IMR-90 (cell line): Measurements from ENCODE around the gene KCNMB1. TPM values are rescaled to one million over a fixed set of nuclear protein-coding genes. Genes with fewer than 3 reads are reported as not detected.

Experiments
- ATAC-seq: fragments of 200-7000 bp; cut with Tn5 transposase; 2 replicates; pipeline ENCODE4 v1.9.1; 2020; ENCODE audit warnings: low read depth, mild to moderate bottlenecking, moderate library complexity
- BruUV-seq: library from RNA; stranded (reverse); fragments of 400-500 nt; replicated peaks from 2 replicates; lab custom pipeline; 2021; lab: Mats Ljungman, UMichigan
- CTCF ChIA-PET: fragments of 300-600 bp; formaldehyde crosslinking; extraction: SDS; loops from one replicate; lab custom pipeline; 2021; ENCODE audit warnings: antibody characterized with exemption; lab: Yijun Ruan, JAX
- POLR2A ChIA-PET: fragments of 300-600 bp; sonication (Branson Sonifier 250); formaldehyde crosslinking; loops from one replicate; lab custom pipeline; 2022; ENCODE audit warnings: antibody characterized with exemption; ENCODE audit not compliant: unreplicated experiment; lab: Charles Lee
- DNase-seq: peaks from one replicate; pipeline ENCODE4 v3.0.0; 2013
- H2AFZ ChIP-seq: replicated peaks from 2 replicates; pipeline ENCODE3; 2013; ENCODE audit warnings: low read length, mild to moderate bottlenecking; ENCODE audit not compliant: poor library complexity
- H2AK5ac ChIP-seq: 2 replicates; pipeline ENCODE4 v1.6.1; 2013; ENCODE audit warnings: low read depth, low read length, inconsistent platforms
- H2AK9ac ChIP-seq: replicated peaks from 2 replicates; pipeline ENCODE3; 2013; ENCODE audit warnings: mild to moderate bottlenecking, low read depth, low read length, moderate library complexity; ENCODE audit not compliant: poor library complexity
- H2BK120ac ChIP-seq: 2 replicates; pipeline ENCODE4 v1.6.1; 2013; ENCODE audit warnings: low read depth, low read length, inconsistent platforms
- H2BK15ac ChIP-seq: 3 replicates; pipeline ENCODE4 v1.6.1; 2013; ENCODE audit warnings: low read depth, low read length, inconsistent platforms
- H2BK20ac ChIP-seq: 2 replicates; pipeline ENCODE4 v1.6.1; 2013; ENCODE audit warnings: low read depth, mild to moderate bottlenecking, inconsistent platforms, low read length, moderate library complexity
- H2BK5ac ChIP-seq: 2 replicates; pipeline ENCODE4 v1.6.1; 2013; ENCODE audit warnings: mild to moderate bottlenecking, low read depth, low read length, inconsistent platforms; ENCODE audit not compliant: poor library complexity, severe bottlenecking
- H3K14ac ChIP-seq: replicated peaks from 2 replicates; pipeline ENCODE4 v1.6.1; 2013; ENCODE audit warnings: low read depth, low read length, inconsistent platforms
- H3K18ac ChIP-seq: 2 replicates; pipeline ENCODE4 v1.6.1; 2013; ENCODE audit warnings: low read depth, low read length, control low read depth
- H3K23ac ChIP-seq: 2 replicates; pipeline ENCODE4 v1.6.1; 2013; ENCODE audit warnings: low read depth, low read length, inconsistent platforms
- H3K27ac ChIP-seq: 2 replicates; pipeline ENCODE4 v1.5.1; 2013; ENCODE audit warnings: mild to moderate bottlenecking, control low read depth, low read length; ENCODE audit not compliant: insufficient read depth
- H3K27me3 ChIP-seq: 2 replicates; pipeline ENCODE4 v1.6.1; 2013; ENCODE audit warnings: low read length; ENCODE audit not compliant: control insufficient read depth, insufficient read depth
- H3K36me3 ChIP-seq: 2 replicates; pipeline ENCODE4 v1.6.1; 2013; ENCODE audit warnings: low read length, mixed read lengths; ENCODE audit not compliant: control insufficient read depth, insufficient read depth
- H3K4ac ChIP-seq: 2 replicates; pipeline ENCODE4 v1.6.1; 2013; ENCODE audit warnings: low read depth, low read length, inconsistent platforms
- H3K4me1 ChIP-seq: 2 replicates; pipeline ENCODE4 v1.6.1; 2013; ENCODE audit warnings: low read length, mixed read lengths; ENCODE audit not compliant: control insufficient read depth, insufficient read depth
- H3K4me2 ChIP-seq: 2 replicates; pipeline ENCODE4 v1.6.1; 2013; ENCODE audit warnings: low read depth, mild to moderate bottlenecking, control low read depth, low read length, moderate library complexity
- H3K4me3 ChIP-seq: 2 replicates; pipeline ENCODE4 v1.5.1; 2013; ENCODE audit warnings: low read depth, mild to moderate bottlenecking, control low read depth, low read length, moderate library complexity; ENCODE audit not compliant: insufficient read depth
- H3K56ac ChIP-seq: 2 replicates; pipeline ENCODE4 v1.6.1; 2013; ENCODE audit warnings: low read length, inconsistent platforms; ENCODE audit not compliant: insufficient read depth; ENCODE audit errors: extremely low read depth
- H3K79me1 ChIP-seq, 2 experiments: 2 replicates each; pipeline ENCODE4 v1.6.1; 2013; ENCODE audit warnings: low read length in 2 of 2, inconsistent platforms in 1 of 2, low read depth in 1 of 2
- H3K9ac ChIP-seq: 2 replicates; pipeline ENCODE4 v1.6.1; 2013; ENCODE audit warnings: low read depth, low read length, control low read depth
- H3K9me1 ChIP-seq: 2 replicates; pipeline ENCODE4 v1.6.1; 2013; ENCODE audit warnings: low read length, inconsistent platforms; ENCODE audit not compliant: insufficient read depth
- H3K9me3 ChIP-seq: 2 replicates; pipeline ENCODE4 v1.6.1; 2013; ENCODE audit warnings: low read length; ENCODE audit not compliant: control insufficient read depth, insufficient read depth
- H4K20me1 ChIP-seq: 2 replicates; pipeline ENCODE4 v1.6.1; 2013; ENCODE audit warnings: low read length, inconsistent platforms; ENCODE audit not compliant: insufficient read depth
- H4K5ac ChIP-seq: 2 replicates; pipeline ENCODE4 v1.6.1; 2013; ENCODE audit warnings: mild to moderate bottlenecking, low read depth, low read length, control low read depth
- H4K8ac ChIP-seq, 2 experiments: 2 replicates each; pipeline ENCODE4 v1.6.1; 2013; ENCODE audit warnings: low read depth in 2 of 2, low read length in 2 of 2, control low read depth in 1 of 2, inconsistent platforms in 1 of 2
- H4K91ac ChIP-seq: 2 replicates; pipeline ENCODE4 v1.6.1; 2013; ENCODE audit warnings: low read depth, low read length, inconsistent platforms; ENCODE audit not compliant: insufficient read depth
- BHLHE40 ChIP-seq: fragments of 150-350 bp; IDR thresholded peaks from 2 replicates; pipeline ENCODE4 v1.6.1; 2016; ENCODE audit warnings: mild to moderate bottlenecking, low read depth, low read length
- CEBPB ChIP-seq: IDR thresholded peaks from 2 replicates; pipeline ENCODE4 v1.6.1; 2012; ENCODE audit warnings: low read depth, low read length, improper control_type of control experiment
- CHD1 ChIP-seq: IDR thresholded peaks from 2 replicates; pipeline ENCODE4 v1.6.1; 2012; ENCODE audit warnings: low read depth, low read length, improper control_type of control experiment
- FOS ChIP-seq: fragments of 150-350 bp; IDR thresholded peaks from 2 replicates; pipeline ENCODE4 v1.6.1; 2016; ENCODE audit warnings: low read depth, low read length
- MAFK ChIP-seq: IDR thresholded peaks from 2 replicates; pipeline ENCODE4 v1.6.1; 2012; ENCODE audit warnings: low read depth, low read length, improper control_type of control experiment
- MAZ ChIP-seq: IDR thresholded peaks from 2 replicates; pipeline ENCODE4 v1.6.1; 2012; ENCODE audit warnings: low read depth, mild to moderate bottlenecking, low read length, improper control_type of control experiment, moderate library complexity, borderline replicate concordance
- MXI1 ChIP-seq: IDR thresholded peaks from 2 replicates; pipeline ENCODE4 v1.6.1; 2012; ENCODE audit warnings: low read depth, mild to moderate bottlenecking, low read length, moderate library complexity, borderline replicate concordance
- NFE2L2 ChIP-seq: fragments of 150-350 bp; IDR thresholded peaks from 2 replicates; pipeline ENCODE4 v1.6.1; 2016; ENCODE audit warnings: low read depth, mild to moderate bottlenecking, low read length
- POLR2A ChIP-seq: IDR thresholded peaks from 2 replicates; pipeline ENCODE4 v1.6.1; 2012; ENCODE audit warnings: mild to moderate bottlenecking, low read depth, low read length
- RCOR1 ChIP-seq: IDR thresholded peaks from 2 replicates; pipeline ENCODE4 v1.6.1; 2012; ENCODE audit warnings: mild to moderate bottlenecking, low read length, improper control_type of control experiment; ENCODE audit not compliant: insufficient replicate concordance
- RFX5 ChIP-seq: IDR thresholded peaks from 2 replicates; pipeline ENCODE4 v1.8.0; 2012; ENCODE audit warnings: low read depth, mild to moderate bottlenecking, low read length, moderate library complexity
- SMC3 ChIP-seq: fragments of 150-350 bp; IDR thresholded peaks from 2 replicates; pipeline ENCODE4 v1.6.1; 2016; ENCODE audit warnings: low read depth, mild to moderate bottlenecking, antibody characterized with exemption, low read length, moderate library complexity
- WGBS, 2 experiments: methylation state at CpG; one replicate each; pipeline versions ENCODE4 v1.1.5 to v1.1.7; 2013; ENCODE audit warnings: missing lambda C conversion rate in 2 of 2; ENCODE audit not compliant: insufficient read length in 1 of 2; ENCODE audit errors: extremely low coverage in 2 of 2; 5-methylcytosine and 5-hydroxymethylcytosine counted together
- dilution Hi-C: fragments of 300-500 bp; cut with HindIII; formaldehyde crosslinking; loops from one replicate; pipeline ENCODE4 v1.14.3; 2018; ENCODE audit warnings: low sequenced_read_pairs; ENCODE audit not compliant: unreplicated experiment
- in situ Hi-C: fragments of 300-500 bp; cut with MboI; formaldehyde crosslinking; loops from 3 replicates; pipeline ENCODE4 v1.14.3; 2019; ENCODE audit warnings: low sequenced_read_pairs, inconsistent platforms, mixed read lengths
- intact Hi-C: fragments of 100-400 bp; cut with micrococcal nuclease; formaldehyde crosslinking; loops from 2 replicates; pipeline ENCODE4 v1.10.0; 2022
- polyA plus RNA-seq, 3 experiments: library from polyadenylated mRNA; depleted of rRNA; stranded (reverse); fragments of >200 nt; gene quantifications; 2 replicates each; pipeline ENCODE4 v1.2.3, GENCODE V29; 2012; ENCODE audit warnings: low replicate concordance in 1 of 3
- total RNA-seq: library from RNA; depleted of rRNA; stranded (reverse); fragments of >200 nt; gene quantifications from 2 replicates; pipeline ENCODE4 v1.2.3, GENCODE V29; 2012
- TF ChIP-seq, protein P1 (sequence below): fragments of 150-350 bp; IDR thresholded peaks from 2 replicates; pipeline ENCODE4 v1.6.1; 2017; ENCODE audit warnings: mild to moderate bottlenecking, antibody characterized with exemption, low read length, low read depth
- TF ChIP-seq, protein P2 (sequence below): fragments of 150-350 bp; IDR thresholded peaks from 2 replicates; pipeline ENCODE4 v1.6.1; 2016; ENCODE audit warnings: low read depth, mild to moderate bottlenecking, low read length, moderate library complexity, borderline replicate concordance
- TF ChIP-seq, protein P3 (sequence below): conservative IDR thresholded peaks from 2 replicates; pipeline ENCODE4 v1.5.1; 2012; ENCODE audit warnings: mild to moderate bottlenecking, low read depth, low read length, improper control_type of control experiment

Gene KCNMB1
- total and polyA plus RNA-seq, 2 of the 4 experiments (the other 2 are of a cell fraction), result not detected

DNA sequence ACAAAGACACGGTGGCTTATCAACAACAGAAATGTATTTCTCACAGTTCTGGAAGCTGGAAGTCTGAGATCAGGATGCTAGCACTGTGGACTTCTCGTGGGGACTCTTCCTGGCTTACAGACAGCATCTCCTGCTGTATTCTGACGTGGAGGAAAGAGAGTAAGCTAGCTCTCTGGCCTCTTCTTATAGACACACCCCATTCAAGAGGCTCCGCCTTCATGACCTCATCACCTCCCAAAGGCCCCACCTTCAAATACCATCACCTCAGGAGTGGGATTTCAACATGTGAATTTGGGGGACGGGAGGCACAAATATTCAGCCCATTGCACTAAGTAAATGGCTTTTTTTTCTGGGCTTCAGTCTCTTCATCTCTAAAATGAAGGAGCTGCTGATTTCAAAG, 27.6 kb downstream of the KCNMB1 start:
- Histone ChIP-seq H3K9ac (no peak overlapping the region), H4K8ac (no peak overlapping the region), H2AFZ (no peak overlapping the region), H3K18ac (no peak overlapping the region), H3K27ac (no peak overlapping the region), H3K4me3 (no peak overlapping the region), H2BK120ac (no peak overlapping the region), H4K20me1 (no peaks in the 10 kb centered on the region), H3K79me1 (no peaks in the 10 kb centered on the region), H4K91ac (no peak overlapping the region), H2AK5ac (no peak overlapping the region), H3K9me3 (no peaks in the 10 kb centered on the region), H2AK9ac (no peak overlapping the region), H3K14ac (no peak overlapping the region), H3K36me3 (no peaks in the 10 kb centered on the region), H2BK5ac (no peak overlapping the region), H3K27me3 (no peaks in the 10 kb centered on the region), H3K4me1 (no peaks in the 10 kb centered on the region), H3K4ac (no peak overlapping the region), H3K9me1 (no peaks in the 10 kb centered on the region), H2BK15ac (no peak overlapping the region), H3K56ac (no peak overlapping the region), H2BK20ac (no peak overlapping the region), H3K23ac (no peak overlapping the region), H3K4me2 (no peak overlapping the region), H4K5ac (no peak overlapping the region)
- BruUV-seq, result no TSS peak
- in situ Hi-C loops, result no loop called here
- CTCF ChIA-PET, result no interaction called here
- POLR2A ChIA-PET, result no interaction called here
- no peak for TF ChIP-seq MAZ
- TF ChIP-seq CEBPB, result no peak
- no peak for TF ChIP-seq RFX5
- no peak for TF ChIP-seq SMC3
- TF ChIP-seq, protein P1, sequence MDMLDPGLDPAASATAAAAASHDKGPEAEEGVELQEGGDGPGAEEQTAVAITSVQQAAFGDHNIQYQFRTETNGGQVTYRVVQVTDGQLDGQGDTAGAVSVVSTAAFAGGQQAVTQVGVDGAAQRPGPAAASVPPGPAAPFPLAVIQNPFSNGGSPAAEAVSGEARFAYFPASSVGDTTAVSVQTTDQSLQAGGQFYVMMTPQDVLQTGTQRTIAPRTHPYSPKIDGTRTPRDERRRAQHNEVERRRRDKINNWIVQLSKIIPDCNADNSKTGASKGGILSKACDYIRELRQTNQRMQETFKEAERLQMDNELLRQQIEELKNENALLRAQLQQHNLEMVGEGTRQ, result no peak
- TF ChIP-seq, protein P2, sequence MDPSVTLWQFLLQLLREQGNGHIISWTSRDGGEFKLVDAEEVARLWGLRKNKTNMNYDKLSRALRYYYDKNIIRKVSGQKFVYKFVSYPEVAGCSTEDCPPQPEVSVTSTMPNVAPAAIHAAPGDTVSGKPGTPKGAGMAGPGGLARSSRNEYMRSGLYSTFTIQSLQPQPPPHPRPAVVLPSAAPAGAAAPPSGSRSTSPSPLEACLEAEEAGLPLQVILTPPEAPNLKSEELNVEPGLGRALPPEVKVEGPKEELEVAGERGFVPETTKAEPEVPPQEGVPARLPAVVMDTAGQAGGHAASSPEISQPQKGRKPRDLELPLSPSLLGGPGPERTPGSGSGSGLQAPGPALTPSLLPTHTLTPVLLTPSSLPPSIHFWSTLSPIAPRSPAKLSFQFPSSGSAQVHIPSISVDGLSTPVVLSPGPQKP, result no peak
- no peak for TF ChIP-seq NFE2L2
- no peak for TF ChIP-seq CHD1
- no peak for TF ChIP-seq MXI1
- TF ChIP-seq RCOR1, result no peak
- no peak for TF ChIP-seq BHLHE40
- no peak for TF ChIP-seq FOS
- TF ChIP-seq, protein P3, sequence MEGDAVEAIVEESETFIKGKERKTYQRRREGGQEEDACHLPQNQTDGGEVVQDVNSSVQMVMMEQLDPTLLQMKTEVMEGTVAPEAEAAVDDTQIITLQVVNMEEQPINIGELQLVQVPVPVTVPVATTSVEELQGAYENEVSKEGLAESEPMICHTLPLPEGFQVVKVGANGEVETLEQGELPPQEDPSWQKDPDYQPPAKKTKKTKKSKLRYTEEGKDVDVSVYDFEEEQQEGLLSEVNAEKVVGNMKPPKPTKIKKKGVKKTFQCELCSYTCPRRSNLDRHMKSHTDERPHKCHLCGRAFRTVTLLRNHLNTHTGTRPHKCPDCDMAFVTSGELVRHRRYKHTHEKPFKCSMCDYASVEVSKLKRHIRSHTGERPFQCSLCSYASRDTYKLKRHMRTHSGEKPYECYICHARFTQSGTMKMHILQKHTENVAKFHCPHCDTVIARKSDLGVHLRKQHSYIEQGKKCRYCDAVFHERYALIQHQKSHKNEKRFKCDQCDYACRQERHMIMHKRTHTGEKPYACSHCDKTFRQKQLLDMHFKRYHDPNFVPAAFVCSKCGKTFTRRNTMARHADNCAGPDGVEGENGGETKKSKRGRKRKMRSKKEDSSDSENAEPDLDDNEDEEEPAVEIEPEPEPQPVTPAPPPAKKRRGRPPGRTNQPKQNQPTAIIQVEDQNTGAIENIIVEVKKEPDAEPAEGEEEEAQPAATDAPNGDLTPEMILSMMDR, result no peak
- TF ChIP-seq MAFK, result no peak
- TF ChIP-seq POLR2A, result no peak
- no CpG with 5 or more reads among the region's 5 CpGs for WGBS, 2 experiments
- dilution Hi-C loops, result no loop called here
- intact Hi-C loops, result no loop called here
- ATAC-seq (no peak), DNase-seq (no peak)
